Femur (tissue), 1 donor: ENCODE measurements around the gene TRIM51G.
"Not testable (repeated sequence)": the region's sequence is repeated elsewhere in the genome, so short reads cannot be mapped to it uniquely, and the experiment has no call there.

Experiments
- DNase-seq: peaks from one replicate; pipeline ENCODE4 v3.0.0-alpha.2; 2017

Gene TRIM51G, protein sequence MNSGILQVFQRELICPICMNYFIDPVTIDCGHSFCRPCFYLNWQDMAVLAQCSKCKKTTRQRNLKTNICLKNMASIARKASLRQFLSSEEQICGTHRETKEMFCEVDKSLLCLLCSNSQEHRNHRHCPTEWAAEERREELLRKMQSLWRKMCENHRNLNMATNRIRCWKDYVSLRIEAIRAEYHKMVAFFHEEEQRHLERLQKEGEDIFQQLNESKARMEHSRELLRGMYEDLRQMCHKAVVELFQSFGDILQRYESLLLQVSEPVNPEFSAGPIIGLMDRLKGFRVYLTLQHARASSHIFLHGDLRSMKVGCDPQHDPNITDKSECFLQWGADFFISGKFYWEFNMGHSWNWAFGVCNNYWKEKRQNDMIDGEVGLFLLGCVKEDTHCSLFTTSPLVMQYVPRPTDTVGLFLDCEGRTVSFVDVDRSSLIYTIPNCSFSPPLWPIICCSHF

GRCh38 chr11:48983785-48984184 is at the start of gene TRIM51G:
Gene TRIM51G, minus strand, starts transcription at chr11:48983885. Its CDS starts 2,190 bp downstream, at chr11:48981695.
- DNase-seq: not testable (repeated sequence)

DNA sequence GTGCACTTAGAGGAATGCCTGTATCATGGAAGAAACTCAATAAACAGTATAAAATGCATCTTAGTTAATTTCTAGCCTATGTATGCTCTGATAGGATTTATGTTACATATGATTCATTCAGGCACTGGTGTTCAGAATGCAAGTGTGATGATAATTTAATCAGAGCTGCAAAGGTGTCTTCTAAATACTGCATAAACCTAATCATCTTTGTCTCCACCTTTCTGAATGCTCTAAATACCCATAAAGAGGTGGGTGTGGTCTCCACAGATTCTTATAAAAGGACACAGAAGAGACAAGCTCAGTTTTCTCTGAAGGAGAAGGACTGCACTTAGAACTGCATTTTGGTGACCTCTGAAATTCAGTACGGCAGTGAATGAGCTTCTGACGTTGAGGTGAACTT is 44.8 kb upstream of the TRIM51G start, which contains the start of gene TRIM49B:
Gene TRIM49B (plus strand): TSS at position 301 of the 400 bp plus-strand sequence. CDS start 2,777 bp downstream, outside the sequence.
- not testable (repeated sequence) for DNase-seq

GRCh38 chr11:48968592-48968991 is 15.1 kb downstream of the TRIM51G start:
- not testable (repeated sequence) for DNase-seq

- not testable (repeated sequence) for DNase-seq
Measured at GRCh38 chr11:48955315-48956049, 28.2 kb downstream of the TRIM51G start.

GRCh38 chr11:48945796-48946195 is 37.9 kb downstream of the TRIM51G start:
- DNase-seq: not testable (repeated sequence)
